ENCODE measurements around the gene DYNLRB1.

DYNLRB1 gene

DNA sequence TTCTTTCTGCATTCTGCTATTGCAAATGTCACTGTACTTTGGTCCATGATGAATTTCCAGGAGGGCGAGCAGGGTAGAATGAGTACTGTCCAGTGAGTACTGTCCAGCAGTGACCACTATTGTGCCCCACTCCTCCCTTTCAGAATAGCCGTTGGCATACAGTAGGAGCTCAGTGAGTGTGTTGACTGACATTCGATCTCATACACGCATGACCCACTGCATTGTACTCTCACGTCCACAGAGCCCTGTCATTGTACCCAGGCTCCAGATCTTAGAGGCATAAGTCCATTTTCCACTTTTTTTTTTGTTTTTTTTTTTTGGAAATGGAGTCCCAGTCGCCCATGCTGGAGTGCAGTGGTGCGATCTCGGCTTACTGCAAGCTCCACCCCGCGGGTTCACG, 8.2 kb downstream of the DYNLRB1 start:
- H4K20me1 ChIP-seq (ENCODE audit: control insufficient read depth, insufficient read depth, low read depth, low read length), result peaks cover 13% of the 10 kb centered on the region; the same call in 1 of the 2 replicates
- H3K79me2 ChIP-seq (ENCODE audit: control insufficient read depth, low read length), result peaks cover 58% of the 10 kb centered on the region

DNA sequence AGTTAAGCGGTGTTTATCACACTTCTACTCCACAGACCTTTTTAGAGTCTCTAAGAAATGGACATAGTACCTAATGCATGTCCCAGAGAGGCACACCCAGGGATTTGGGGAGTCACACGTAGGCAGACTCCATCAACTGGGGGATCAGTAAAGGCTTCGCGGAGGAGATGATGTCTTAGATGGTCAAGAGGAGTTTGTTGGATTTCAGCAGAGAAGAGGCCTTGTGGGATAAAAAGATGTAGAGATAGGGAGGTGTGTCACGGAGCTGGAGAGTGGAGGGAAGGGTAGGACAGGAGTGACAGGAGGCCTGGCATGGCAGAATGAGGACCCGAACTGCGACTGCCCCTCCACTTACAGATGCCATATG, 9.1 kb downstream of the DYNLRB1 start:
- TF ChIP-seq, protein P1, sequence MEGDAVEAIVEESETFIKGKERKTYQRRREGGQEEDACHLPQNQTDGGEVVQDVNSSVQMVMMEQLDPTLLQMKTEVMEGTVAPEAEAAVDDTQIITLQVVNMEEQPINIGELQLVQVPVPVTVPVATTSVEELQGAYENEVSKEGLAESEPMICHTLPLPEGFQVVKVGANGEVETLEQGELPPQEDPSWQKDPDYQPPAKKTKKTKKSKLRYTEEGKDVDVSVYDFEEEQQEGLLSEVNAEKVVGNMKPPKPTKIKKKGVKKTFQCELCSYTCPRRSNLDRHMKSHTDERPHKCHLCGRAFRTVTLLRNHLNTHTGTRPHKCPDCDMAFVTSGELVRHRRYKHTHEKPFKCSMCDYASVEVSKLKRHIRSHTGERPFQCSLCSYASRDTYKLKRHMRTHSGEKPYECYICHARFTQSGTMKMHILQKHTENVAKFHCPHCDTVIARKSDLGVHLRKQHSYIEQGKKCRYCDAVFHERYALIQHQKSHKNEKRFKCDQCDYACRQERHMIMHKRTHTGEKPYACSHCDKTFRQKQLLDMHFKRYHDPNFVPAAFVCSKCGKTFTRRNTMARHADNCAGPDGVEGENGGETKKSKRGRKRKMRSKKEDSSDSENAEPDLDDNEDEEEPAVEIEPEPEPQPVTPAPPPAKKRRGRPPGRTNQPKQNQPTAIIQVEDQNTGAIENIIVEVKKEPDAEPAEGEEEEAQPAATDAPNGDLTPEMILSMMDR (IDR thresholded peaks at IDR 0.05; ENCODE audit: low read depth, low read length, poor library complexity, severe bottlenecking), result no peak
- TF ChIP-seq EZH2phosphoT487 (IDR thresholded peaks at IDR 0.05; ENCODE audit: borderline replicate concordance, low read length), result no peak
- Histone ChIP-seq H3K27ac (ENCODE audit: low read depth, low read length) (no peak overlapping the region), H3F3A (ENCODE audit: control insufficient read depth, insufficient read depth) (no peaks in the 10 kb centered on the region), H3K27me3 (ENCODE audit: control insufficient read depth, low read length) (no peaks in the 10 kb centered on the region), H3K36me3 (ENCODE audit: control insufficient read depth, low read length) (peaks cover 65% of the 10 kb centered on the region), H3K79me2 (ENCODE audit: control insufficient read depth, low read length) (peaks cover 52% of the 10 kb centered on the region), H3K4me1 (ENCODE audit: control insufficient read depth, low read length) (peaks cover 7% of the 10 kb centered on the region), H3K9me3 (ENCODE audit: control insufficient read depth, insufficient read depth, low read length) (no peaks in the 10 kb centered on the region), H4K20me1 (ENCODE audit: control insufficient read depth, insufficient read depth, low read depth, low read length) (peaks cover 13% of the 10 kb centered on the region; the same call in 1 of the 2 replicates), H3K4me3 (ENCODE audit: low read length) (no peak overlapping the region), H3K9me2 (replicated peaks; ENCODE audit: control insufficient read depth, low read length) (no peaks in the 10 kb centered on the region), H3K4me2 (ENCODE audit: low read length) (no peak overlapping the region)

More for the DNA sequence above, 8.2 kb downstream of the DYNLRB1 start:
- TF ChIP-seq, protein P1 (IDR thresholded peaks at IDR 0.05; ENCODE audit: low read depth, low read length, poor library complexity, severe bottlenecking), result no peak
- TF ChIP-seq EZH2phosphoT487 (IDR thresholded peaks at IDR 0.05; ENCODE audit: borderline replicate concordance, low read length), result no peak
- Histone ChIP-seq H3K4me3 (ENCODE audit: low read length) (no peak overlapping the region), H3K36me3 (ENCODE audit: control insufficient read depth, low read length) (peaks cover 60% of the 10 kb centered on the region), H3K27ac (ENCODE audit: low read depth, low read length) (no peak overlapping the region), H3K9me3 (ENCODE audit: control insufficient read depth, insufficient read depth, low read length) (no peaks in the 10 kb centered on the region), H3K27me3 (ENCODE audit: control insufficient read depth, low read length) (no peaks in the 10 kb centered on the region), H3K4me2 (ENCODE audit: low read length) (no peak overlapping the region), H3F3A (ENCODE audit: control insufficient read depth, insufficient read depth) (no peaks in the 10 kb centered on the region), H3K4me1 (ENCODE audit: control insufficient read depth, low read length) (peaks cover 12% of the 10 kb centered on the region), H3K9me2 (replicated peaks; ENCODE audit: control insufficient read depth, low read length) (no peaks in the 10 kb centered on the region)

DNA sequence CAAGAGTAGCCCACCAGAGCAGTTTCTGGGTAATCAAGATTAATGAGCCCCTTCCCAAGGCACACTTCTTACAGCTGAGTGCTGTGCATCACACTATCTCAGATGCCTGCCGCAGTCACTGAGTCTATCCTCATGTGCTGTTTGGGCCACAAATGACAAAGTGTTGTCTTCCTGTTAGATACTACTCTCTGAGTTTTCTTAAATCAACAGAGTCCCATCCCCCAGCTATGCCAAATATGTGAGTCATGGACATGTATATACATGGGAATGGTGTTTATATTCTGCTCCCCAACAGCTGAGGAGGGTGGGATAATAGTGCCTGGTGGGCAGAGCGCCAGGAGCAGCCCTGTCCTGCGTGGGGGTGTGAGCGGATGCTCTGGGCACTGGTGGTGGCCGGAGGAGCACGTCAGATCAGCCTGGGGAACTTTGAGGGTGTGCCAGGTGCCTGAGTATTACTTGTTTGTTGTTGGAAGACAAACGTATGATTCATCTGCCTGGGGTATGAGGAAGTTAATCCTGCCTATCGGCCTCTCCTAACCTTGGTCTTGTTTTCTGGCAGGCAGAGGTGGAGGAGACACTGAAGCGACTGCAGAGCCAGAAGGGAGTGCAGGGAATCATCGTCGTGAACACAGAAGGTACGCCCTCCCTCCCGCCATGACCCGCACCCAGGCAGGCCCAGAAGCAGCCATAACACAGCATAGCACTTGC, 9.6 kb downstream of the DYNLRB1 start:
- peaks cover 13% of the 10 kb centered on the region; the same call in 1 of the 2 replicates for H4K20me1 ChIP-seq (ENCODE audit: control insufficient read depth, insufficient read depth, low read depth, low read length)
- H3F3A ChIP-seq (ENCODE audit: control insufficient read depth, insufficient read depth), result no peaks in the 10 kb centered on the region
- H3K4me1 ChIP-seq (ENCODE audit: control insufficient read depth, low read length), result peaks cover 3% of the 10 kb centered on the region; the same call in 1 of the 2 replicates
- no peak overlapping the region for H3K4me3 ChIP-seq (ENCODE audit: low read length)
- H3K4me2 ChIP-seq (ENCODE audit: low read length), result no peak overlapping the region
- H3K9me3 ChIP-seq (ENCODE audit: control insufficient read depth, insufficient read depth, low read length), result no peaks in the 10 kb centered on the region
- H3K27ac ChIP-seq (ENCODE audit: low read depth, low read length), result no peak overlapping the region
- no peaks in the 10 kb centered on the region for H3K9me2 ChIP-seq (replicated peaks; ENCODE audit: control insufficient read depth, low read length)
- H3K27me3 ChIP-seq (ENCODE audit: control insufficient read depth, low read length), result no peaks in the 10 kb centered on the region
- TF ChIP-seq, protein P1 (IDR thresholded peaks at IDR 0.05; ENCODE audit: low read depth, low read length, poor library complexity, severe bottlenecking), result no peak
- TF ChIP-seq EZH2phosphoT487 (IDR thresholded peaks at IDR 0.05; ENCODE audit: borderline replicate concordance, low read length), result no peak
- peaks cover 70% of the 10 kb centered on the region for H3K36me3 ChIP-seq (ENCODE audit: control insufficient read depth, low read length)
- H3K79me2 ChIP-seq (ENCODE audit: control insufficient read depth, low read length), result peaks cover 47% of the 10 kb centered on the region
